Liver (tissue), 9 donors: ENCODE data around the gene CFH. TPM values are rescaled to one million over a fixed set of nuclear protein-coding genes. Genes with fewer than 3 reads are reported as not detected.

Experiments
- DNase-seq: peaks from one replicate; pipeline ENCODE4 v3.0.0-alpha.2; 2017; ENCODE audit warnings: low spot score
- H3K27ac ChIP-seq, 2 donors: one replicate each; pipeline ENCODE4 v1.7.0; 2013; ENCODE audit warnings: inconsistent platforms in 2 of 2, low read length in 2 of 2, control low read depth in 1 of 2, low read depth in 1 of 2, mild to moderate bottlenecking in 1 of 2
- H3K27me3 ChIP-seq, 4 donors: one replicate each; pipeline versions ENCODE4 v1.6.1 to v1.7.0; 2013; ENCODE audit warnings: low read length in 3 of 4, inconsistent platforms in 1 of 4, mild to moderate bottlenecking in 1 of 4, moderate library complexity in 1 of 4; ENCODE audit not compliant: control insufficient read depth in 4 of 4, insufficient read depth in 4 of 4
- H3K36me3 ChIP-seq, 4 donors: one replicate each; pipeline versions ENCODE4 v1.6.1 to v1.7.0; 2013; ENCODE audit warnings: low read length in 3 of 4, mild to moderate bottlenecking in 3 of 4, low read depth in 1 of 4, moderate library complexity in 1 of 4; ENCODE audit not compliant: control insufficient read depth in 4 of 4, insufficient read depth in 3 of 4
- H3K4me1 ChIP-seq, 4 donors: one replicate each; pipeline versions ENCODE4 v1.6.1 to v1.7.0; 2013; ENCODE audit warnings: low read length in 3 of 4, mild to moderate bottlenecking in 3 of 4, moderate library complexity in 1 of 4; ENCODE audit not compliant: control insufficient read depth in 4 of 4, insufficient read depth in 4 of 4
- H3K4me3 ChIP-seq, 3 donors: one replicate each; pipeline versions ENCODE4 v1.6.1 to v1.7.0; 2013; ENCODE audit warnings: low read length in 3 of 3, control low read depth in 1 of 3, low read depth in 1 of 3, mild to moderate bottlenecking in 1 of 3
- H3K9ac ChIP-seq, 2 donors: one replicate each; pipeline ENCODE4 v1.7.0; 2013; ENCODE audit warnings: low read length in 2 of 2, mild to moderate bottlenecking in 2 of 2, moderate library complexity in 2 of 2, control low read depth in 1 of 2, low read depth in 1 of 2
- H3K9me3 ChIP-seq, 4 donors: one replicate each; pipeline versions ENCODE4 v1.6.1 to v1.7.0; 2013; ENCODE audit warnings: low read length in 3 of 4; ENCODE audit not compliant: control insufficient read depth in 4 of 4
- EGR1 ChIP-seq, 2 donors: IDR thresholded peaks; 2 replicates each; pipeline ENCODE4 v1.6.1; 2016 to 2018; ENCODE audit warnings: antibody characterized with exemption in 2 of 2, low read depth in 2 of 2
- FOXA1 ChIP-seq: IDR thresholded peaks from 2 replicates; pipeline ENCODE4 v1.6.1; 2016; ENCODE audit warnings: antibody characterized with exemption
- FOXA2 ChIP-seq: IDR thresholded peaks from 2 replicates; pipeline ENCODE4 v1.6.1; 2016; ENCODE audit warnings: antibody characterized with exemption
- GABPA ChIP-seq, 2 donors: IDR thresholded peaks in 1 of 2; conservative IDR thresholded peaks in 1 of 2; 2 replicates each; pipeline ENCODE4 v1.6.1; 2016; ENCODE audit warnings: antibody characterized with exemption in 2 of 2, mild to moderate bottlenecking in 1 of 2, moderate library complexity in 1 of 2
- HNF4A ChIP-seq, 2 donors: conservative IDR thresholded peaks; 2 replicates each; pipeline ENCODE4 v1.6.1; 2016; ENCODE audit warnings: antibody characterized with exemption in 2 of 2, mild to moderate bottlenecking in 2 of 2
- HNF4G ChIP-seq: IDR thresholded peaks from 2 replicates; pipeline ENCODE4 v1.6.1; 2016; ENCODE audit warnings: antibody characterized with exemption
- JUND ChIP-seq, 2 donors: IDR thresholded peaks; 2 replicates each; pipeline ENCODE4 v1.6.1; 2016; ENCODE audit warnings: antibody characterized with exemption in 2 of 2
- NR2F2 ChIP-seq: IDR thresholded peaks from 2 replicates; pipeline ENCODE4 v1.6.1; 2016; ENCODE audit warnings: antibody characterized with exemption
- RAD21 ChIP-seq, 2 donors: IDR thresholded peaks; 2 replicates each; pipeline ENCODE4 v1.6.1; 2016; ENCODE audit warnings: antibody characterized with exemption in 2 of 2, mild to moderate bottlenecking in 2 of 2
- RXRA ChIP-seq, 2 donors: IDR thresholded peaks; 2 replicates each; pipeline ENCODE4 v1.6.1; 2017 to 2018; ENCODE audit warnings: antibody characterized with exemption in 2 of 2, mild to moderate bottlenecking in 1 of 2
- SP1 ChIP-seq: IDR thresholded peaks from 2 replicates; pipeline ENCODE4 v1.6.1; 2018; ENCODE audit warnings: antibody characterized with exemption, mild to moderate bottlenecking
- TAF1 ChIP-seq: conservative IDR thresholded peaks from 2 replicates; pipeline ENCODE4 v1.6.1; 2016; ENCODE audit warnings: antibody characterized with exemption, mild to moderate bottlenecking
- YY1 ChIP-seq: IDR thresholded peaks from 2 replicates; pipeline ENCODE4 v1.6.1; 2016; ENCODE audit warnings: antibody characterized with exemption, mild to moderate bottlenecking
- WGBS: extraction: QIAGEN DNeasy Blood & Tissue Kit; methylation state at CpG from one replicate; pipeline ENCODE4 v1.1.7; 2013; 5-methylcytosine and 5-hydroxymethylcytosine counted together
- polyA plus RNA-seq, 2 donors: library from polyadenylated mRNA; stranded (reverse) in 1 of 2; unstranded in 1 of 2; fragments of 200-250 nt in 1 of 2; fragments of >200 nt in 1 of 2; fragmentation: Nextera tagmentation in 1 of 2; extraction: Ambion mirVana in 1 of 2; gene quantifications; one replicate each; pipeline versions ENCODE4 v1.2.1 to v1.2.3, GENCODE V29; 2013 to 2015
- total RNA-seq, 2 donors: library from RNA; depleted of rRNA; stranded (reverse); fragments of >200 nt; gene quantifications; one replicate each; pipeline ENCODE4 v1.2.3, GENCODE V29; 2014
- TF ChIP-seq, protein P1 (sequence below): fragments of 150-350 bp; IDR thresholded peaks from 2 replicates; pipeline ENCODE4 v1.5.1; 2017; ENCODE audit warnings: improper control_type of control experiment, low read depth, low read length; ENCODE audit not compliant: missing input control
- TF ChIP-seq, protein P2 (sequence below): IDR thresholded peaks from 2 replicates; pipeline ENCODE4 v1.6.1; 2016; ENCODE audit warnings: antibody characterized with exemption, mild to moderate bottlenecking
- TF ChIP-seq, protein P3 (sequence below): IDR thresholded peaks from 2 replicates; pipeline ENCODE4 v1.6.1; 2016; ENCODE audit warnings: antibody characterized with exemption
- TF ChIP-seq, protein P4 (sequence below): IDR thresholded peaks from 2 replicates; pipeline ENCODE4 v1.6.1; 2016; ENCODE audit warnings: antibody characterized with exemption
- TF ChIP-seq, protein P5 (sequence below): IDR thresholded peaks from 2 replicates; pipeline ENCODE4 v1.6.1; 2016; ENCODE audit warnings: antibody characterized with exemption
- donor health status: healthy.
- donor health status: healthy.
- donor health status: healthy.
- donor health status: healthy.
- donor health status: healthy.

Gene CFH
- total and polyA plus RNA-seq, 4 donors: 554 to 1,479 (median 782) TPM

DNA sequence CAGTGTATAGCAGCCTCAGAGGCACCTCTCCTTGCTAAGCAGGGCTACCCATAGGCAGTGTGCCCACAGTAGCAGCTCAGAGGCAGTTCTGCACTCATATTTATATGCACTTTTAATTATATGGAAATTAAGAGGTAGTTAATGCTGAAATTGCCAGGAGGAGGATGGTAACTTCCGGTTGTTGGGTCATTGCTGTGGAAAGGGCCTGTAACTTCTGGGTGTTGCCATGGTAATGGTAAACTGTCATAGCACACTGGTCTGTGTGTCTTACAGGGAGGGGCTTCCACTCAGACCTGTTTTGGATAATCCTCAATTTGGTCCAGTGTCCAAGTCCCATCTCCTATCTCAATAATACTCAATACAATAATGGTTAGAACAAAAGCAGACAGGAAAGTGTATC is 7.6 kb downstream of the CFH start:
- peak; percentile 41 to 68 for TF ChIP-seq GABPA (IDR thresholded peaks at IDR 0.05 in 1 of 2, conservative IDR thresholded peaks at IDR 0.05 in 1 of 2)
- TF ChIP-seq, protein P1, sequence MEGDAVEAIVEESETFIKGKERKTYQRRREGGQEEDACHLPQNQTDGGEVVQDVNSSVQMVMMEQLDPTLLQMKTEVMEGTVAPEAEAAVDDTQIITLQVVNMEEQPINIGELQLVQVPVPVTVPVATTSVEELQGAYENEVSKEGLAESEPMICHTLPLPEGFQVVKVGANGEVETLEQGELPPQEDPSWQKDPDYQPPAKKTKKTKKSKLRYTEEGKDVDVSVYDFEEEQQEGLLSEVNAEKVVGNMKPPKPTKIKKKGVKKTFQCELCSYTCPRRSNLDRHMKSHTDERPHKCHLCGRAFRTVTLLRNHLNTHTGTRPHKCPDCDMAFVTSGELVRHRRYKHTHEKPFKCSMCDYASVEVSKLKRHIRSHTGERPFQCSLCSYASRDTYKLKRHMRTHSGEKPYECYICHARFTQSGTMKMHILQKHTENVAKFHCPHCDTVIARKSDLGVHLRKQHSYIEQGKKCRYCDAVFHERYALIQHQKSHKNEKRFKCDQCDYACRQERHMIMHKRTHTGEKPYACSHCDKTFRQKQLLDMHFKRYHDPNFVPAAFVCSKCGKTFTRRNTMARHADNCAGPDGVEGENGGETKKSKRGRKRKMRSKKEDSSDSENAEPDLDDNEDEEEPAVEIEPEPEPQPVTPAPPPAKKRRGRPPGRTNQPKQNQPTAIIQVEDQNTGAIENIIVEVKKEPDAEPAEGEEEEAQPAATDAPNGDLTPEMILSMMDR: no peak
- TF ChIP-seq JUND (IDR thresholded peaks at IDR 0.05): no peak
- TF ChIP-seq, protein P2, sequence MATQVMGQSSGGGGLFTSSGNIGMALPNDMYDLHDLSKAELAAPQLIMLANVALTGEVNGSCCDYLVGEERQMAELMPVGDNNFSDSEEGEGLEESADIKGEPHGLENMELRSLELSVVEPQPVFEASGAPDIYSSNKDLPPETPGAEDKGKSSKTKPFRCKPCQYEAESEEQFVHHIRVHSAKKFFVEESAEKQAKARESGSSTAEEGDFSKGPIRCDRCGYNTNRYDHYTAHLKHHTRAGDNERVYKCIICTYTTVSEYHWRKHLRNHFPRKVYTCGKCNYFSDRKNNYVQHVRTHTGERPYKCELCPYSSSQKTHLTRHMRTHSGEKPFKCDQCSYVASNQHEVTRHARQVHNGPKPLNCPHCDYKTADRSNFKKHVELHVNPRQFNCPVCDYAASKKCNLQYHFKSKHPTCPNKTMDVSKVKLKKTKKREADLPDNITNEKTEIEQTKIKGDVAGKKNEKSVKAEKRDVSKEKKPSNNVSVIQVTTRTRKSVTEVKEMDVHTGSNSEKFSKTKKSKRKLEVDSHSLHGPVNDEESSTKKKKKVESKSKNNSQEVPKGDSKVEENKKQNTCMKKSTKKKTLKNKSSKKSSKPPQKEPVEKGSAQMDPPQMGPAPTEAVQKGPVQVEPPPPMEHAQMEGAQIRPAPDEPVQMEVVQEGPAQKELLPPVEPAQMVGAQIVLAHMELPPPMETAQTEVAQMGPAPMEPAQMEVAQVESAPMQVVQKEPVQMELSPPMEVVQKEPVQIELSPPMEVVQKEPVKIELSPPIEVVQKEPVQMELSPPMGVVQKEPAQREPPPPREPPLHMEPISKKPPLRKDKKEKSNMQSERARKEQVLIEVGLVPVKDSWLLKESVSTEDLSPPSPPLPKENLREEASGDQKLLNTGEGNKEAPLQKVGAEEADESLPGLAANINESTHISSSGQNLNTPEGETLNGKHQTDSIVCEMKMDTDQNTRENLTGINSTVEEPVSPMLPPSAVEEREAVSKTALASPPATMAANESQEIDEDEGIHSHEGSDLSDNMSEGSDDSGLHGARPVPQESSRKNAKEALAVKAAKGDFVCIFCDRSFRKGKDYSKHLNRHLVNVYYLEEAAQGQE: peak; percentile 12
- no peak for TF ChIP-seq FOXA1
- WGBS: 26% methylated on average over 1 of the region's 1 CpG
- no peak for DNase-seq
- Histone ChIP-seq H3K27me3 (no peaks in the 10 kb centered on the region), H3K36me3 (peaks cover 0 to 7% (median 3%) of the 10 kb centered on the region in 4 donors), H3K27ac (peak overlapping the region; percentile 73 to 75), H3K4me1 (peaks cover 2 to 34% (median 21%) of the 10 kb centered on the region in 4 donors), H3K9ac (peak overlapping the region in 1 of 2 donors; percentile 51), H3K4me3 (no peak overlapping the region), H3K9me3 (no peaks in the 10 kb centered on the region)

DNA sequence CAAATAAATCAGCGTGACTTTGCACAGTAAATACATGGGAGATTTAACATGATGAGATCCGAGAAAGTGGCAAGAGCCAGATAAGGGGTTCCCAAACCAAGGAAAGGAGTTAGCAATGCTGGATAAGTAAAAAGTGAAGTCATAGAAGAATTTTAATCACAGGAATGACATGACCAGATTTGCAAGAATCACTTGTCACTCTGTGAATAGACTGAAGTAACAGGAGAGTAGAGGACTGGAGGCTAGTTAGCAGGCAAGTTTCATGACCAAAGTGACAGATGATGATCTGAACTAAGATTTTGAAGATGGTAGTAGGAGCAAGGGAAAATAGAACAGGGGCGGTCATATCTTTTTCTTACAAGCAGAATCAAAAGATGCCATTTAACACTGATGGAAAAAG is 8.4 kb downstream of the CFH start:
- TF ChIP-seq, protein P3, sequence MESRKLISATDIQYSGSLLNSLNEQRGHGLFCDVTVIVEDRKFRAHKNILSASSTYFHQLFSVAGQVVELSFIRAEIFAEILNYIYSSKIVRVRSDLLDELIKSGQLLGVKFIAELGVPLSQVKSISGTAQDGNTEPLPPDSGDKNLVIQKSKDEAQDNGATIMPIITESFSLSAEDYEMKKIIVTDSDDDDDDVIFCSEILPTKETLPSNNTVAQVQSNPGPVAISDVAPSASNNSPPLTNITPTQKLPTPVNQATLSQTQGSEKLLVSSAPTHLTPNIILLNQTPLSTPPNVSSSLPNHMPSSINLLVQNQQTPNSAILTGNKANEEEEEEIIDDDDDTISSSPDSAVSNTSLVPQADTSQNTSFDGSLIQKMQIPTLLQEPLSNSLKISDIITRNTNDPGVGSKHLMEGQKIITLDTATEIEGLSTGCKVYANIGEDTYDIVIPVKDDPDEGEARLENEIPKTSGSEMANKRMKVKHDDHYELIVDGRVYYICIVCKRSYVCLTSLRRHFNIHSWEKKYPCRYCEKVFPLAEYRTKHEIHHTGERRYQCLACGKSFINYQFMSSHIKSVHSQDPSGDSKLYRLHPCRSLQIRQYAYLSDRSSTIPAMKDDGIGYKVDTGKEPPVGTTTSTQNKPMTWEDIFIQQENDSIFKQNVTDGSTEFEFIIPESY: no peak
- TF ChIP-seq NR2F2: no peak
- TF ChIP-seq HNF4G: no peak
- no peak for TF ChIP-seq SP1
- TF ChIP-seq, protein P4, sequence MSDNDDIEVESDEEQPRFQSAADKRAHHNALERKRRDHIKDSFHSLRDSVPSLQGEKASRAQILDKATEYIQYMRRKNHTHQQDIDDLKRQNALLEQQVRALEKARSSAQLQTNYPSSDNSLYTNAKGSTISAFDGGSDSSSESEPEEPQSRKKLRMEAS: no peak
- TF ChIP-seq GABPA (IDR thresholded peaks at IDR 0.05 in 1 of 2, conservative IDR thresholded peaks at IDR 0.05 in 1 of 2): no peak
- no peak for TF ChIP-seq FOXA2
- no peak for TF ChIP-seq RAD21 (IDR thresholded peaks at IDR 0.05)
- no peak for TF ChIP-seq EGR1 (IDR thresholded peaks at IDR 0.05; ENCODE audit: low read depth in 2 of 2)
- no peak for TF ChIP-seq HNF4A (conservative IDR thresholded peaks at IDR 0.05)
- TF ChIP-seq, protein P5, sequence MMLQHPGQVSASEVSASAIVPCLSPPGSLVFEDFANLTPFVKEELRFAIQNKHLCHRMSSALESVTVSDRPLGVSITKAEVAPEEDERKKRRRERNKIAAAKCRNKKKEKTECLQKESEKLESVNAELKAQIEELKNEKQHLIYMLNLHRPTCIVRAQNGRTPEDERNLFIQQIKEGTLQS: no peak
- TF ChIP-seq, protein P2: no peak
- no peak for TF ChIP-seq JUND (IDR thresholded peaks at IDR 0.05)
- TF ChIP-seq TAF1: no peak
- no peak for TF ChIP-seq FOXA1
- TF ChIP-seq YY1: no peak
- TF ChIP-seq RXRA (IDR thresholded peaks at IDR 0.05): no peak
- peak overlapping the region; percentile 73 to 75 for H3K27ac ChIP-seq
- H3K36me3 ChIP-seq: peaks cover 2 to 7% (median 4%) of the 10 kb centered on the region in 4 donors
- H3K27me3 ChIP-seq: no peaks in the 10 kb centered on the region
- DNase-seq: no peak
- peak overlapping the region in 1 of 3 donors; percentile 7 for H3K4me3 ChIP-seq
- H3K4me1 ChIP-seq: peaks cover 2 to 34% (median 21%) of the 10 kb centered on the region in 4 donors
- WGBS: 30% methylated on average over 3 of the region's 3 CpGs
- H3K9me3 ChIP-seq: no peaks in the 10 kb centered on the region
- peak overlapping the region; percentile 53 to 58 for H3K9ac ChIP-seq
